ENCODE measurements around the gene TTC28.
A peak's percentile ranks its signal among the peaks of the same experiment; 100 is the strongest.

The TTC28 gene

DNA sequence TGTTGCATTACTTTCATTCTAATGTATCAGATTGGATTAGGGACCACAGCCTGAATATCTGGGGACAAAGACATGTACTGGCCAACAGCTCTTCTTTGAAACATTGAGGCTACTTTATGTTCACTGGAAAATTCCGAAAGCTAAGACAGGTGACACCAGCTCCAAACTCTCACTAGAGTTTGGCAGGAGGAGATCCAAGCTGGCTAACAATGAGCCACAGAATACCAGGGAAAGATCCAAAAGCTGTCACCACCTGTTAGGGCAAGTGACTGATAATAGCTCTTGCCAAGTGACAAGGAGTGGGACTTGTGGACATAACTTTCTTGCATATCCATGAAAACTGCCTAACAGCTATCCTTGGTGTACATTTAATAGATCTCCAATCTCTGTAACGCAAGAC is 333.3 kb downstream of the TTC28 start:
- DNase-seq = no peak

- no peak for DNase-seq
Measured at GRCh38 chr22:28344918-28345703, 334.5 kb downstream of the TTC28 start.

GRCh38 chr22:28341001-28341400 is 338.6 kb downstream of the TTC28 start:
- DNase-seq = no peak

- no peak for DNase-seq
Measured at GRCh38 chr22:28333088-28333487, 346.6 kb downstream of the TTC28 start.

DNA sequence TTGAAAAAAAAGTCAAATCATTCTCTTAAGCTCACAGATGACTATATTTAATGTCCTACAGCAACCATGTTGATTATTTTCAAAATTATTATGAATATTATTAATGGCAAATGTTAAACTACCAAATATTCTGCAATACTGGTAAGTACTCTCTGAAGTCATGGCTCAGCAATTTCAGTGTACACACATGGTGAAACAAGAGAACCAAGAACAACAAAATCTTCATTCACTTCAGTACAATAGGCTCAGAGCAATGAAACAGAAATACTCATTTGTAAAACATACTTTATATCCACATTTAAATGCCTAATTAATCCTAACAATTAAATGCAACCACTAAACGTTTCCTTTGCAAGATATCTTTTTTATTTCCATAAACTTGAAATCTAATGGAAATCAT is 347.2 kb downstream of the TTC28 start:
- DNase-seq = no peak

GRCh38 chr22:28331695-28332094 is 347.9 kb downstream of the TTC28 start:
- DNase-seq = no peak

- no peak for DNase-seq
Measured at GRCh38 chr22:28329186-28330073, 350.2 kb downstream of the TTC28 start.

DNA sequence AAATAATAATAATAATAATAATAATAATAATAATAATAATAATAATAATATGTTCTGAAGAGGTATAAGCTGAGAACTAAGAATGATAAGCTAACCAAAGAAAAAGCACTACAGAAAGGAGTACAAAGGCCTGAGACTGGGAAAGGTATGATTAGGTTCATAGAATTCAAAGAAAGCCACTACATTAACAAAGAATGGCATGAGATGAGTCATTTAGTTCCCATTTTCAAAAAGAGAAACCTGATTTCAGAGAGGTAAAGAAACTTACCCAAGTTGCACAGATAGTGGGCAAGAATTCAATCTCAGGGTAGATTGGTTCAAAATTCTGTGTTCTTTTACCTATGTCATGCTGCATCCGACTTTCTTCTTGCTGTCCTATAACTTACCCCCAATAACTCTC is 350.9 kb downstream of the TTC28 start:
- no peak for DNase-seq

DNA sequence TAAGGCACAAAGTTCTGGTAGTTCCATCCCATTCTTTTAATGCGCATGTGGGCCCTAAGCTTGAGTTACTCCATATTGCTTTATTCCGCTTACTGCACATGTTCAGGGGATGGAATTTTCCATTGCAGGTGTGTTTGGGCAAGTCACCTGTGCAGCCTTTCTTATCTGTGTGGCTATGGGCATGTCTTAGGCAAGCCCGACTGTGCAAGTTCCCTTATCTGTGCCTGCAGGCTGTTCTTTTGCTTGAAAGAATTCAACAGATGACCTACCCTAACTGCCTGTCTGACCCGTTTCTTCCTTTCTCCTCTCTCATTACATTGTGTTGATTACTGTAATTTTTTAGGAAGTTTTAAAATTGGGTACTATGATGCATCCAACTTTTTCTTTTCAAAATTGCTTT is 363.6 kb downstream of the TTC28 start:
- DNase-seq = no peak

GRCh38 chr22:28314959-28315358 is 364.7 kb downstream of the TTC28 start:
- DNase-seq = no peak

DNA sequence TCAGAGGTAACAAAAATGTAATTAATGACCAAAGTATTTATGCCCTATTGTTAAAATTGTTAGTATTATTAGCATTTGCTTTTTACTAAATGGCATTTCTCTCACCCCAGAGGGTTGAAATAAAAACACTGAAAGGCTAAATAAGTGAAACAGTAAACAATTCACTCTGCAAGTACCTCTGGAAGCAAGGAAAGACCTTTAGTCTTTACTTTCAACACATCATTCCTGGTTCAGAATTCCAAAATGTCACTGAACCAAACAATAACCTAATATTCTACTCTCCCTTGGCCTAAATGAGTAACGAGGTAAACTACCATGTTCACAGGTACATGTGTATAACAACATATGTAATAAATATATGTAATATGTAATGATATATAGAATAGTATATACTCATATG is 369.3 kb downstream of the TTC28 start:
- DNase-seq = no peak

DNA sequence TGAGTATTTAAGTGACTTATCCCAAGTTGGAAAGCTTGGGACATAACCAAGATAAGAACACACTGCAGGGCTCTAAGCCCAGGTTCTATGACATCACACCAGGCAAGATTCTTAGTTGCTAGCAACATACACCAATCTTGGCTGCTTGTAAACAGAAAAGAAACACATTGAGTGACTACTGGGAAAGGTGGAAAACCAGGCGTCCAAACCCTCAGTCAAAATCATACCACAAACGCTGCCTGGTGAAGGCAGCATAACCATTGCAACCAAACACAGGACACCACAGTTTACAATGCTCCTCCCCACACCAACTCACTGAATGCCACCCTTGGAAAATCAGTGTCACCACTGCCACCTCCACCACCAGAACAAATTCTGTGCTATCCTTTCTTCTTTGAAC is 379.9 kb downstream of the TTC28 start:
- no peak for DNase-seq

DNA sequence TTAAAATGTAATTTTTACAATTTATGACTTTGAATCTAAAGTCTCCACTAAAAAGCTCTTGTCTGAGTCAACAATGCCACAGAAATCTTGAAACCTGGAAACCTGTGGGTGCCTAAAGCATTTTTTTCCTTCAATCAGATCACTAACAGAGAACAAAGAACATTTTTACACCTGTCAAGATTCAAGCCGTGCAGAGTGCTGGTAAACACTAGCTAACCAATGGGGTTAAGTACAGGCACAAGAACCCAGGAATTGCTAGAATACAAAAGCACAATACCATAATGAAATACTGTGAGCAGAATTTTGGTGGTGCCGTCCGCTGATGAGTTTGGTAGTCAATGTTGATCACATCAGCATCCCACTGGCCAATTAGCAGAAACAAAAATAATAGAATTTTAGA is 380.3 kb downstream of the TTC28 start:
- no peak for DNase-seq

GRCh38 chr22:28297504-28297903 is 382.1 kb downstream of the TTC28 start:
- no peak for DNase-seq

GRCh38 chr22:28296452-28296851 is 383.2 kb downstream of the TTC28 start:
- no peak for DNase-seq

DNA sequence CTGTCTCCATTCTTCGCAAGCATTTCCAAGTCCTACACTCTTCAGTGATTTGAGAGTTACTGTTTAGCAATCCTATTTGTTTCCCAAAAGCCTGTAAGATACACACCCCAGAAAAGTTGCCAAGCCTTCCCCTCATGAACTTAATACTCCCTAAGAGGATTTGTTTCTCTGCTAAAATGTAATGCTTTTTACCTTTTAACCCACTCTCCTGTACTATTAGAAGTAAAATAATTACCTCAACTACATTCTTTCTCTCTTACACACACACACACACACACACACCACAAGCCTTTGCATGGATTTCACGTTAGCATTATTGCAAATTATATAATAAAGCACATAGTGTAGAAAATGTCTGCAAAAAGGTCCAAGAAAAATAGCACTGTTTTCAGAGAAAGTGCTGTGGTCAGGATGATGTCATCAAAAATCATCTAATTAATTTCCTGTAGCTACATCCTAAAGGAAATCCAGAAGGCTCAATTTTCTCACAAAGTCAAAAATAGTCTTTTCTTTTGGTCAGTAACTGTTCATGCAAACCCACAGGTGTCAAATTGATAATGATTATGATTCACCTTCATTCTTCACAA is 396.5 kb downstream of the TTC28 start:
- no peak for DNase-seq

DNA sequence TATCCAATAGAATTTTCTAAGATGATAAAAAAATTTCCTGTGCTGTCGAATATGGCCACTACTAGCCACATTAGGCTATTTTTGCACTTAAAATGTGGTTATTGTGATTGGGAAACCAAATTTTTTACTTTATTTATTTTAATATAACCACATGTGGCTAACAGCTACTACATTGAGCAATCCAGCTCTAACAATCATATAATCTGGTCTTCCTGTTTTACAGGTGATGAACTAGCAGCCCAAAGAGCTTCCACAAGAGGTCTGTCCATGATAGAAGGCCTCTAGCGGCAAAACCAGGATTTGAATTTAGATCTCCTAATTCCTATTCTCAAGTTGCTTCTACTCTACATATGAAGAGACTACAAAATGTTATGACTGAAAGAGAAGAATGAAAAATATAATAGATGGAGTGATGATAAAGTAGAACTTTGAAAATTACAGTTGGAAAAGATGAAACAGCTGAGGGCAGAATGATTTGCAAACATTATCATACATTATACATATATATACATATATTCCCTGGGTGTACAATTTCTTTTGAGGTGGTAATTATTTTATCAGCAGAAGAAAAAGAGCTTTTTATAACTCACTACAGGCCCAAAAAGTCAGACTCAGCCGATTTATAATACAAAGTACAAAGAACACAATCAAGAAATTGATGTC is 397.1 kb downstream of the TTC28 start:
- DNase-seq = no peak

DNA sequence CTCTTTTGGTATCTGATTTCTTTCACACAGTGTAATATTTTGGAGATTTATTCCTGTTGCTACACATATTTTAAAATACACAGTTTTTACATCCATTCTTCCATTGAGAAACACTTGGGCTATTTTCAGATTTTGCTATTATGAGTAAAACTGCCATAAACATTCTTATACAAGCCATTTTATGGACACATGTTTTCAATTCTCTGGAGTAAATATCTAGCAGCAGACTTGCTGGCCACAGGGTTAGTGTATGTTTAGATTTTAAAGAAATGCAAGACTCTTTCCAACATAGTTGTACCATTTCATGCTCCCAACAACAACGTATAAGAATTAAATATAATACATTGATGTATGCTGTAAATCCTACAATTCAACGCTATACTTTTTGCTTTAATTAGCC is 399.8 kb downstream of the TTC28 start:
- DNase-seq = no peak

GRCh38 chr22:28269277-28269676 is 410.4 kb downstream of the TTC28 start:
- no peak for DNase-seq

GRCh38 chr22:28268850-28269249 is 410.8 kb downstream of the TTC28 start:
- peak; percentile 64 for DNase-seq

DNA sequence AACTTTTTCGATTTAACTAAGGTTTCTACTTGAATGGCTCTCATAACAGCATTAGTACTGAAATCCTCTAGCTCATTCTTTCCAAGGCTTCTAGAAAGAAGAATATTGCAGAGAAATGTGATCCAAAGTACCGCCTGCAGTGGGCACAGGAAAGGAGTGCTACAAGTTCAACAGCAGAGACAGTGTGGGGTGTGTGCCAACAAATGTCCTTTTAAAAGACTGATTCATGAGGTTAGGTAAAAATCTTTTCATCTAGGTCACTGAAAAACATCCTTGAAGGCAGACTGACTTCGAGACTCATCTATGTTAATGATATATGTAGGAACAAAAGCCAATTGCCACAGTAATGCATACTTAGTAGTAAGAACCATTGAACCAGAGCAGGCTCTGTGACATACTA is 411.5 kb downstream of the TTC28 start:
- peak; percentile 55 for DNase-seq

DNA sequence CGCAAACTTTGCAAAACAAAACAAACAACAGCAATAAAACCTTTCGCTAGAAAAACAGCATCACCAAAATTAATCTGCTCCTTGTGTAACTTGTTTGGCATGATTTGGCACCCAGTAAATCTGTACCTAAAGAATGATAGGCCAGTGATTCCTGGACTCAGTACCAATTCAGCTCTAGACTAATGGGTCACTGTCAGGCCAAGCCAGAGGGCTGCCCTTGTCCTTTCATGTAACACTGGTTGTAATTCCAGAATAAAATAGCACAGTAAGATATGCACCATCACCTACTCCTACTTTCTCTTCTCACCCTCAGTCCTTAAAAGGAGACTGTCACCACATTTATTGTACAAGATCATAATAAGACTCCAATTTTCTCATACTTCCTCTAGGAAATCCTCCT is 419.0 kb downstream of the TTC28 start:
- no peak for DNase-seq

- DNase-seq = no peak
Measured at GRCh38 chr22:28259774-28260312, 419.8 kb downstream of the TTC28 start.
